Right atrium auricular region (tissue), 2 donors: ENCODE measurements around the gene ADAM22. TPM values are rescaled to one million over a fixed set of nuclear protein-coding genes. Genes with fewer than 3 reads are reported as not detected.

ENCODE experiments used
- DNase-seq: peaks from one replicate; pipeline ENCODE4 v3.0.0-alpha.2; 2019; ENCODE audit warnings: low spot score
- H3K27ac ChIP-seq, 2 donors: fragments of 200-600 bp; sonication (generic); 1 replicate in 1 of 2; 2 replicates in 1 of 2; pipeline ENCODE4 v1.5.1; 2016 to 2019
- H3K27me3 ChIP-seq, 2 donors: fragments of 200-600 bp; sonication (generic); one replicate each; pipeline versions ENCODE4 v1.5.1 to v1.6.0; 2017 to 2019
- H3K36me3 ChIP-seq: fragments of 200-600 bp; sonication (generic); one replicate; pipeline ENCODE4 v1.5.1; 2016
- H3K4me1 ChIP-seq, 2 donors: fragments of 200-600 bp; sonication (generic); one replicate each; pipeline versions ENCODE4 v1.5.1 to v1.6.0; 2017 to 2019
- H3K4me3 ChIP-seq, 2 donors: fragments of 200-600 bp; sonication (generic); 1 replicate in 1 of 2; 2 replicates in 1 of 2; pipeline ENCODE4 v1.5.1; 2017 to 2019; ENCODE audit warnings: mild to moderate bottlenecking in 1 of 2, moderate library complexity in 1 of 2
- H3K9me3 ChIP-seq, 2 donors: fragments of 200-600 bp; sonication (generic); one replicate each; pipeline ENCODE4 v1.5.1; 2019
- CTCF ChIP-seq, 2 donors: fragments of 200-600 bp; sonication (generic); IDR thresholded peaks; one replicate each; pipeline ENCODE4 v1.5.1; 2019; ENCODE audit warnings: antibody characterized with exemption in 2 of 2
- total RNA-seq, 2 donors: library from RNA; depleted of rRNA; stranded (reverse); fragments of >200 nt; gene quantifications; one replicate each; pipeline ENCODE4 v1.1.0, GENCODE V29; 2016

Gene ADAM22
- total RNA-seq, 2 donors from 2014 or later, result 1.9 to 3.9 TPM

GRCh38 chr7:88204525-88205110 lies 270.6 kb downstream of the ADAM22 start:
- Histone ChIP-seq H3K4me3 (no peak overlapping the region), H3K27me3 (no peaks in the 10 kb centered on the region), H3K9me3 (no peaks in the 10 kb centered on the region), H3K4me1 (no peaks in the 10 kb centered on the region), H3K27ac (no peak overlapping the region), H3K36me3 (peaks cover 78% of the 10 kb centered on the region)
- no peak for DNase-seq
- no peak for TF ChIP-seq CTCF (IDR thresholded peaks at IDR 0.05)

- Histone ChIP-seq H3K4me3 (no peak overlapping the region), H3K4me1 (no peaks in the 10 kb centered on the region), H3K27ac (no peak overlapping the region), H3K9me3 (no peaks in the 10 kb centered on the region), H3K36me3 (peaks cover 84% of the 10 kb centered on the region), H3K27me3 (no peaks in the 10 kb centered on the region)
- no peak for TF ChIP-seq CTCF (IDR thresholded peaks at IDR 0.05)
- DNase-seq, result no peak
These were observed 271.1 kb downstream of the ADAM22 start for GRCh38 chr7:88205179-88205578.

- DNase-seq, result no peak
- Histone ChIP-seq H3K4me3 (no peak overlapping the region), H3K4me1 (no peaks in the 10 kb centered on the region), H3K36me3 (peaks cover 91% of the 10 kb centered on the region), H3K27me3 (no peaks in the 10 kb centered on the region), H3K27ac (no peak overlapping the region), H3K9me3 (no peaks in the 10 kb centered on the region)
- TF ChIP-seq CTCF (IDR thresholded peaks at IDR 0.05), result no peak
These were observed 272.2 kb downstream of the ADAM22 start for GRCh38 chr7:88206254-88206653.

- H3K36me3 ChIP-seq, result peaks cover 88% of the 10 kb centered on the region
- no peak for DNase-seq
- no peaks in the 10 kb centered on the region for H3K27me3 ChIP-seq
- H3K4me3 ChIP-seq, result no peak overlapping the region
- no peaks in the 10 kb centered on the region for H3K4me1 ChIP-seq
- TF ChIP-seq CTCF (IDR thresholded peaks at IDR 0.05), result no peak
- no peaks in the 10 kb centered on the region for H3K9me3 ChIP-seq
- H3K27ac ChIP-seq, result no peak overlapping the region
These were observed 274.5 kb downstream of the ADAM22 start for GRCh38 chr7:88208521-88208920.

- Histone ChIP-seq H3K4me3 (no peak overlapping the region), H3K27me3 (no peaks in the 10 kb centered on the region), H3K36me3 (peaks cover 72% of the 10 kb centered on the region), H3K4me1 (peaks cover 0 to 4% of the 10 kb centered on the region in 2 donors), H3K27ac (no peak overlapping the region), H3K9me3 (no peaks in the 10 kb centered on the region)
- DNase-seq, result no peak
- no peak for TF ChIP-seq CTCF (IDR thresholded peaks at IDR 0.05)
These were observed 278.9 kb downstream of the ADAM22 start for GRCh38 chr7:88212918-88213317.

- Histone ChIP-seq H3K27ac (no peak overlapping the region), H3K27me3 (no peaks in the 10 kb centered on the region), H3K4me1 (peaks cover 0 to 11% of the 10 kb centered on the region in 2 donors), H3K4me3 (no peak overlapping the region), H3K36me3 (peaks cover 57% of the 10 kb centered on the region), H3K9me3 (no peaks in the 10 kb centered on the region)
- TF ChIP-seq CTCF (IDR thresholded peaks at IDR 0.05), result no peak
- DNase-seq, result no peak
These were observed 280.4 kb downstream of the ADAM22 start for GRCh38 chr7:88214456-88214855.
